Lung microvascular endothelial cell (primary cell): Measurements from ENCODE around the gene EPB42. TPM values are rescaled to one million over a fixed set of nuclear protein-coding genes. Genes with fewer than 3 reads are reported as not detected.
"Not testable (repeated sequence)": the region's sequence is repeated elsewhere in the genome, so short reads cannot be mapped to it uniquely, and the experiment has no call there.

Experiments used
- DNase-seq, 2 donors: peaks; one replicate each; pipeline versions ENCODE4 v3.0.0 to v3.0.0-alpha.2; 2010; ENCODE audit warnings: low read depth in 2 of 2
- total RNA-seq: library from RNA; depleted of rRNA; stranded (reverse); fragments of >200 nt; gene quantifications from 2 replicates; pipeline ENCODE4 v1.2.1, GENCODE V29; 2014

EPB42 gene
- total RNA-seq, 1 donor from 2014 or later: not detected

GRCh38 chr15:43212951-43213350 lies 7.9 kb downstream of the EPB42 start:
- DNase-seq: no peak

DNA sequence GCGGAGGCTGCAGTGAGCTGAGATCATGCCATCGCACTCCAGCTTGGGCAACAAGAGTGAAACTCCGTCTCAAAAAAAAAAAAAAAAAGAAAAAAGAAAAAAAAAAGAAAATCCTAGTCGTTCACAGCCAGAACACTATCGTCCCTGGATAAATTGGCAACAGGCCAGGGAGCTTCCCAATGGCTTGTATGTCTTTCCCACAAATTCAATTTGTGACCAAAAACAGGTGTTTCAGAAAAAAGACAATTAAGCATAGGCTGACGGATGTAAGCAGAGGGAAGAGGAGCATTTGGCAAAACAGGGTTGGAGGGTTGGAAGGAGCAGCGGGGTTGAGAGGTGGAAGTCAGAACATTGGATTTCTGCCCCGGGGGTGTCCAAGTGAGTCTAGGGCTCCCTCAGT lies 8.5 kb downstream of the EPB42 start:
- peak in 1 of 2 donors; percentile 35 for DNase-seq

DNA sequence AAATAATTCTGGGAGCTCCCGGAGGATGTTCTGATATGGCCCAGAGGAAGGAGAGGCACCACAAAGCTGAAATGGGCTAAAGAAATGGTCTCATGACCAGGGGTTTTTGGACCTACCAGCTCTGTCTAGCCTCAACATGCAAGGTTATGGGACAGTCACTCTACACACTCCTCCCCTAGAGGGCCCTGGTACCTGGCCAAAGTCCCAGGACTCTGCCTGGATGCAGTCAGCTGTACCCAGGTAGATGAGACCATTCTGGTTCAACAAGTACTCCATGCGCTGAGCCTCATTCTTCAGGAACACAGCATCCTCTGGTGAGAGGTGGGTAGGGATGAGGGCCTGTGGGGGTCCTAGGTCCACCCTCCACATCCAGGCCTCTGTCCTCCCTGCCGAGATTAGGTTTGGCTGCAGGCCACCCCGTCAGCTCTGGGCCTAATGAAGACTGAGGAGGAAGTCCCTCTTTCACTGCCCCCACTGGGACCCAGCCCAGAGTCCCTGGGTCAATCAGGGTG lies 9.5 kb downstream of the EPB42 start:
- no peak for DNase-seq

- DNase-seq: no peak
Observed at GRCh38 chr15:43210807-43211206, 10.0 kb downstream of the EPB42 start.

DNA sequence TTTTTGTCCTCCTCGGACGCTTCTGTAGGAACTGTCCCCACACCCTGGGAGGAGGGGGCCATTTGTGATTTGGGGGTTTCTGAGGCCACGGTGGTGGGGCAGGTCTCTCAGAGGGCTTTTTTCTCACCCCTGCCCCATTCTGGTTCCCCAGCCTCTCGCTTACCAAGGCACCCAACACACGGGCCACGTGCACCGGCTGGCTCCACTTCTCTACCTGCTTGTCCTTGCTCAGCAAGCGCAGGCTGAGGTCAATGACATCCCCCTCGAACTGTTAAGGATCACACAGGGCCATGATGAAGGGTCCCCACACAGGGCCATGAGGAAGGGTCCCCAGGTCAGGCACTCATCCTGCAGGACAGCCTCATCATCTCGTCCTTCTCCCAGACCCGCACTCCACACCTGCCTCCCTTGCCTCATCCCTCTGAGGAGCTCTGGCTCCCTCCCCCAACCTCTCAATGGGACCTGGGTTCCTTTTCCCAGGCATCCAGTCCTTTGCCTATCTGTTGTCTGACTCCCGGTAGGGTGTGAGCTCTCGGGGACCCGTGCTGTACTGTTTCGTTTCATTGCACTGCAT lies 10.6 kb downstream of the EPB42 start:
- DNase-seq: no peak

- DNase-seq: peak; percentile 12 to 47
Observed at GRCh38 chr15:43209059-43209824, 11.6 kb downstream of the EPB42 start.

DNA sequence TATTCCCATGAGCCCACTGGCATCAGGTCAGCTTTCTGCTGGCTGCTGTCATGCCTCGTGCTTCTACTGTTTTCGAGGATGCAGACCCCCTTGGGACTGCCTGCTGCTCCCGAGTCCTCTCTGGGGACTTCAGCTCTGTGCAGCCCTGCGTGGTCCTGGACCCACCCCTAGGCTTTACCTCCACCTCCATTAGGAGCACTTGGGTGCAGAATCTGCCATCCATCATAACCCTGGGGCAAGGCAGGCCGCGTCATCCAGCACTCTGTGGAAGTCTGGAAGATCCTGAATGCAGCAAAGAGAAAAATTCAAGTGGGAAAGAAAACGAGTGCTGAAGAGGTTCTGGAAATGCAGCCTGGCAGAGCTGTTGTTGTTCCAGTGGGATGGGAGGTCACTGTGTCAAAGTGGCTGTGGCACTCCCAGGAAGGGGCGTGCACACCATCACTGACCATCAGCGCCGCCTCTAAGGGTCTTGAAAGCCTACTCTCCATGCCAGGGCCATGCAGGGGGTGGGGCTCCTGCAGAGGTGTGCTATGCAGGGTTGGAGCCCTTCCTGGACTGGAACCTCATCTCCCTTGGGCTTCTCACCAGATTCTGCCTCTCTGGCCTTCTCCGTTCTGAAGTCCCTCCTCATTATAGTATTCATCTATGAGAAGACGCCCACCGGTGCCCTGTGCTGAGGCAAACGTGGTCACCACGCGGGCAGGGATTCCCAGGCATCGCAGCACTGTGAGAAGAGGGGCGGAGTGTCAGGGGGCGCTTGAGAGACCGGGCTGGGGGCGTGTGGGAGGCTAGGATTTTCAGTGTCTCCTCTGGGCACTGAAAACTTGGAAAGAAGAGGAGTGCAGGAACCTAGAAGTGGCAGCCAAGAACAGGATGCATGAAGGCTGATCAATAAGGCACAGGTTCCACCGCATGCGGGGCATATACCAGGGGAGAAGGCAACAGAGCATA lies 12.5 kb downstream of the EPB42 start:
- DNase-seq: no peak

DNA sequence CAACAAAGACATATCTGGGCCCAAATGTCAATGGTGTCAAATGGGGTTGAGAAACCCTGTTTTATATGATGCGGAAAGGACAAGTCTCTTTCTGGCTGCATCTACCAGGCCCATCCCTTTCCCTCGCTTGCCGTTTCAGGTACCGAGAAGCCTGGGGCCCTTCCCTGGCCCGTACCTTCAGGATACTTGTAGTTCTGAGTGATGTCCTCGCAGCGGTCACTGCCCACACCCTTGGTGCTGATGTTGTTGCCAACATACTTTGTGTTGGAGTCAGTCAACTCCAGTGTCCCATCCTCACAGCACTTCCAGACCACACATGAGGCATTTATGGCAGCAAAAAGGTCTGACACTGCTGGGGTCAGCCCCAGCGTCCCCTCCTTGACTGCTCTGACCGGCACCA lies 13.8 kb downstream of the EPB42 start:
- no peak for DNase-seq

DNA sequence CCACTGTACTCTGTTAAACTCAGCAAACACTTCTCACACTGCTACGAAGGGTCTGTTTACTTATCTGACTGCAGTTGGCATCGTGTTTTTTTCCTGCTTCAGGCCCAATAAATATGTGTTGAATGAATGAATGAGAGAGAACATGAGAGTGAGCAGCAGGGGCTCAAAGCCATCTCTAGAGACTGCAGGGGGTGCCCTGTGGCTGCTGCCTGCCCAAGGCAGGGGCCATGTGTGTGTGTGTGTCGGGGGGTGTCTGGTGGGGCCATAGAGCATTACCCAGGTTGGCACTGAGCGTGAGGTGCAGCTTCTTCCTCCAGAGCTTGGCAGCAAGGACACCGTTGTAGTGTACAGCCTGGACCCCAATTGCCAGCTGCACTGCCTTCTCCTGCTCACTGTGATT lies 14.8 kb downstream of the EPB42 start:
- no peak for DNase-seq

DNA sequence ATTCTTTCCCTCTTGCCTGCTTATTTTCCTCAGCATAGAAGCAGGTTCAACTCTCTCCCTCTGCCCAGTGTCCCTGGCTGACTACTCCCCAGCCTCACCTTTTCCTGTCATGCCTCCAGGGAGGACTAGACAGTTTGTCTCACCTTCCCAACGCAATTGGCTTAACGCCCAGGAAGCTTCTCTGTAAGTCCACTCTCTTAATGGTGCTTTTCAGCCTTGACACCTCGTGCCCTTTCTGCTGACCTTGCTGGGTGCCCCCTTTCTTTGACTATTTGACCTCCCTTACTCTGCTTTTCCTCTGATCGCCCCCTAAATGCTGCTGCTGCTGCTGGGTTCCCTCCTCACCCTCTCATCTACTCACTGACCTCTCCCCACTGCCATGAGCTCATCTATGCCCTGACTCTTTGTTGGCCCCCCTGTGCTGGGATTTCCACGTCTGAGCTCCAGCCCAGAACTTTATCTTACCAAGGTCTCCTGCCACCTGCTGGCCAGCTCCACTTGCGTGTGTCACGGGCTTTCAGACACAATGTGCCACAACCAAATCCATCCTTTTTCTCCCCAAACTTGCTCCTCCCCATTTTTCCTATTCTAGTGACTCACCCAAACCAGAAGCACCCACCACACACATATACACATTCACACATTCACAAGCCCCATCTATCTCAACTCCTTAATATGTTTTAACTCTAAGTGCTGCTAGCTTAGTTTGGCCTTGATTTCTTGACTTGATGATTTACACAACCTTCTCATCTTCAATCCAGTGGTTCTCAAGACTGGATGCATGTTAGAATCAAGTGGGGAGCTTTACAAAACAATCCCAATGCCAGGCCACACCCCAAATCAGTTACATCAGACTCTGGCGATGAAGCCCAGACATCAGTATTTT lies 16.6 kb downstream of the EPB42 start:
- peak; percentile 80 to 87 for DNase-seq

DNA sequence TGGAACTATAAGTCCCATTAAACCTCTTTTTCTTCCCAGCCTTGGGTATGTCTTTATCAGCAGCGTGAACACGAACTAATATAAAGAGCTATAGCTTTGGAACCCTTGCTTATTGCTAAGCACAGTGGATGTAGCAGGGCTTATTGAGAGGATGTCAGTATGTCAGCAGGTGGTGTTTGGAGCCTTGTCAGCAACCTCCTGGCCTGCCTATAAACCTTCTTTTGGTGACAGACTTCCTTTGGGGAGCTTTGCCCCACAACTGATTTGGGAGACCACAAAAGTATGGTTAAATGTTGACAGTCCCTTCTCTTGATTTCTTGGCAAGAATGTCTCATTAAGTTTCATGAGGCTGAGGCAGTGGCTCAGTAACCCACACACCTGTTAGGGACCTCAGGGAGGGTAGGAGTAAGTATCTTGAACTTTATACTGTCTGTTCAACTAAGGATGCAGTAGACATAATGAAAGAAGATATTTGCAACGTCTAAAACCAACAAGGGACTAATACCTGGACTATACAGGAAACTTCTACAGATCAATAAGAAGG lies 20.8 kb downstream of the EPB42 start:
- DNase-seq: no peak

GRCh38 chr15:43198992-43199391 lies 21.8 kb downstream of the EPB42 start:
- no peak for DNase-seq

GRCh38 chr15:43198556-43198955 lies 22.3 kb downstream of the EPB42 start:
- DNase-seq: not testable (repeated sequence)

DNA sequence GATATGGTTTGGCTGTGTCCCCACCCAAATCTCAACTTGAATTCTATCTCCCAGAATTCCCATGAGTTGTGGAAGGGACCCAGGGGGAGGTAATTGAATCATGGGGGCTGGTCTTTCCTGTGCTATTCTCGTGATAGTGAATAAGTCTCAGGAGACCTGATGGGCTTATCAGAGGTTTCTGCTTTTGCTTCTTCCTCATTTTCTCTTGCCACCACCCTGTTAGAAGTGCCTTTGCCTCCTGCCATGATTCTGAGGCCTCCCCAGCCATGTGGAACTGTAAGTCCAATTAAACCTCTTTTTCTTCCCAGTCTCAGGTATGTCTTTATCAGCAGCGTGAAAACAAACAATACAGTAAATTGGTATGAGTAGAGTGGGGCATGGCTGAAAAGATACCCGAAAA lies 23.0 kb downstream of the EPB42 start:
- not testable (repeated sequence) for DNase-seq

DNA sequence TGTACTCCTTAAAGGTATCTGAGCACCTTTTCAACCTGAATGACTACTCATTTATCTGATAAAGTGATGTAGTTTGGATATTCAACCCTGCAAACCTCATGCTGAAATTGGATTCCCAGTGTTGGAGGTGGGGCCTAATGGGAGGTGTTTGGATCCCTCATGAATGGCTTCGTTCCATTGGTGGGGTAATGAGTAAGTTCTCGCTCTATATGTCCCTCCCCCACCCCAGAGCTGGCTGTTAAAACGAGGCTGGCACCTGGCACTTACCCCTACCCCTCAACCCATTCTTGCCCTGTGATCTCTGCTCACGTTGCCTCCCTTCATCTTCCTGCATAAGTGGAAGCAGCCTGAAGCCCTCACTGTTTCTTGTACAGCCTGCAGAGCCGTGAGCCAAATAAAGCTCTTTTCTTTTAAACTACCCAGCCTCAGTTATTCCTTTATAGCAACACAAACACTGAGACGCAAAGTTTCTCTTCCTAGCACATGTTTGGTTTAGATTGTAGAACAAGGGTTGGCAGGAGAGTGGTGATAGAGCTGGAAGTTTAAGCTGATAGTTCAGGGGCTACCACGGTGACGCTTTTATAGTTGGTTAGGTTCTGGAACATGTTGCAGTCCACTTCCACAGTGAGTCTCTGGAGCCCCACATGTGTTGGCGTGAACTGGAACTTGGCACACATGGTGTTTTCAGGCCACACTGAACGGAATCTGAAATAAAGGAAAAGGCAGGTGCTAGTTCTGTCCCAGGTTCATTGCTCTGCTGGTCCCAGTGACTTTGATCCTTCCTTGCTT lies 23.9 kb downstream of the EPB42 start:
- no peak for DNase-seq

GRCh38 chr15:43194795-43195194 lies 26.0 kb downstream of the EPB42 start:
- DNase-seq: no peak

DNA sequence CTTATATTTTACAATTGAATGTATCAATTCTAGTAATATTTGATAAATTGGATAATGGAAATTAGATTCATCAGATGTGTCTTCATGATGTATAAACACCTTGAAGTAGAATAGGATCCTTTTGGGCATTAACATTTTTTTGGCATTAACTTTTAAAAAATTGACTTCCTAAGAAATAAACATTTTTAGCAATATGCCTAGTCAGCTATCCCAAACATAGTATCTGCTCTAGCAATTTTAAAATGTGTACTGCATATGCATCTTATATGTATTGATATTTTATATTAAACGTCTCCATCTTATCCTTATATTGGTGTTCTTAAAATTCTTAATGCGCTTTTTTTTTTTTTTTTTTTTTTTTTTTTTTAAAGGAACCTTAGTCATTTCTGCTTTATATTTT lies 27.1 kb downstream of the EPB42 start:
- DNase-seq: no peak

DNA sequence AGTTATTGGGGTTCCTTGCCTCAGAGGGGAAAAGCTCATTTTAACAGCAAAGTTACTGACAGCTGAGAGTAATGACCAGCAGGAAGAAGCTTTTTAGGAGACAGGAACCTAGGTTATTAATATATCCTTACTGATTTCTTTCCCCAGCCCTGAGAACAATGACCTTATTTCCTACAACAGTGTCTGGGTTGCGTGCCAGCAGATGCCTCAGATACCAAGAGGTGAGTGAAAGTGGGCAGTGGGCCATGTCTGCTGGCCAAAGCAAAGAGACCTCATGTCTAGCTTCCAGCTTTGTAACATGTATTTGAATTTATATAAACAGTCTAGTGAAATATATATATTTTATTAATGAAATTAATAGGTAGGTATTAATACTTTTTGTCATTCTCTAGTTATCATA lies 30.6 kb downstream of the EPB42 start:
- peak; percentile 78 to 89 for DNase-seq

GRCh38 chr15:43189296-43189695 lies 31.5 kb downstream of the EPB42 start:
- peak in 1 of 2 donors; percentile 55 for DNase-seq
